ENCODE data around the gene KCNAB1.

DNA sequence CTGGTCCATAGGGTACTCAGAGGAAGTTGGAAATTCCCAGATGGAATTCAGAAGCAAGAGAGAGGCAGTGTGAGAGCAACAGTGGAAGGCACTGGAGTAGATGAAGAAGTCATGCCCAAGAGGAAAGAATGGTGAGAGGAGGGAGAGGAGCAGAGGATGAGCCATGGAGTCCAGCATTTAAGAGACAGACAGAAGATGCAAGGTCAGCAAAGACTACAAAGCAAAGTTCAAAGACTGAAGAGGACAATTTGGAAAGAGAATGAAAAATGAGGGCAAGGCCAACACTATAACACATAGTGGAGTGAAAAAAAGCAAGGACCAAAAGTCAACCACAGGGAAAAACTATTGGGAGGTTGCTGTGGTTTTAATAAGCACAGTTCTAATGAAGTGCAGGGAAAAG, 255.8 kb downstream of the KCNAB1 start:
- TF ChIP-seq ZFP3 (CRISPR knock-in tag; IDR thresholded peaks at IDR 0.05) (no peak), SNAI2 (CRISPR knock-in tag; IDR thresholded peaks at IDR 0.05) (no peak), GLIS3 (CRISPR knock-in tag; IDR thresholded peaks at IDR 0.05) (no peak), BACH2 (CRISPR knock-in tag; IDR thresholded peaks at IDR 0.05; ENCODE audit: borderline replicate concordance) (no peak), TOX (CRISPR knock-in tag; IDR thresholded peaks at IDR 0.05; ENCODE audit: borderline replicate concordance) (no peak)
- TF ChIP-seq, protein P1, sequence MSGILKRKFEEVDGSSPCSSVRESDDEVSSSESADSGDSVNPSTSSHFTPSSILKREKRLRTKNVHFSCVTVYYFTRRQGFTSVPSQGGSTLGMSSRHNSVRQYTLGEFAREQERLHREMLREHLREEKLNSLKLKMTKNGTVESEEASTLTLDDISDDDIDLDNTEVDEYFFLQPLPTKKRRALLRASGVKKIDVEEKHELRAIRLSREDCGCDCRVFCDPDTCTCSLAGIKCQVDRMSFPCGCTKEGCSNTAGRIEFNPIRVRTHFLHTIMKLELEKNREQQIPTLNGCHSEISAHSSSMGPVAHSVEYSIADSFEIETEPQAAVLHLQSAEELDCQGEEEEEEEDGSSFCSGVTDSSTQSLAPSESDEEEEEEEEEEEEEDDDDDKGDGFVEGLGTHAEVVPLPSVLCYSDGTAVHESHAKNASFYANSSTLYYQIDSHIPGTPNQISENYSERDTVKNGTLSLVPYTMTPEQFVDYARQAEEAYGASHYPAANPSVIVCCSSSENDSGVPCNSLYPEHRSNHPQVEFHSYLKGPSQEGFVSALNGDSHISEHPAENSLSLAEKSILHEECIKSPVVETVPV (CRISPR knock-in tag; IDR thresholded peaks at IDR 0.05) = no peak
